Mononuclear cell (primary cell): ENCODE measurements around the gene TXLNB. TPM values are rescaled to one million over a fixed set of nuclear protein-coding genes. Genes with fewer than 3 reads are reported as not detected.
"Not testable (repeated sequence)": the region's sequence is repeated elsewhere in the genome, so short reads cannot be mapped to it uniquely, and the experiment has no call there.

Experiments used
- H3K27me3 ChIP-seq: 2 replicates; pipeline ENCODE4 v1.6.0; 2011; ENCODE audit warnings: low read length, control low read depth; ENCODE audit not compliant: insufficient read depth
- H3K4me1 ChIP-seq: 2 replicates; pipeline ENCODE4 v1.5.1; 2011; ENCODE audit warnings: mild to moderate bottlenecking, low read length, control low read depth; ENCODE audit not compliant: insufficient read depth
- H3K4me3 ChIP-seq: 2 replicates; pipeline ENCODE4 v1.5.1; 2011; ENCODE audit warnings: mild to moderate bottlenecking, low read length, moderate library complexity
- H3K9me3 ChIP-seq: 2 replicates; pipeline ENCODE4 v1.5.1; 2011; ENCODE audit warnings: low read depth, mild to moderate bottlenecking, control low read depth, low read length
- total RNA-seq: library from RNA; depleted of rRNA; stranded (reverse); fragments of >200 nt; gene quantifications from one replicate; pipeline ENCODE4 v1.2.3, GENCODE V29; 2012

TXLNB gene
- total RNA-seq, 1 donor, result 0.52 TPM

- H3K27me3 ChIP-seq, H3K9me3 ChIP-seq, H3K4me3 ChIP-seq: not testable (repeated sequence)
- H3K4me1 ChIP-seq, result peaks cover 51% of the 10 kb centered on the region
These were observed 1.4 kb upstream of the TXLNB start for GRCh38 chr6:139293230-139293629.

- no peak overlapping the region for H3K4me3 ChIP-seq
- H3K27me3 ChIP-seq, result no peaks in the 10 kb centered on the region
- peaks cover 37% of the 10 kb centered on the region for H3K4me1 ChIP-seq
- H3K9me3 ChIP-seq, result no peaks in the 10 kb centered on the region
These were observed 949 bp downstream of the TXLNB start for GRCh38 chr6:139290787-139291311.

DNA sequence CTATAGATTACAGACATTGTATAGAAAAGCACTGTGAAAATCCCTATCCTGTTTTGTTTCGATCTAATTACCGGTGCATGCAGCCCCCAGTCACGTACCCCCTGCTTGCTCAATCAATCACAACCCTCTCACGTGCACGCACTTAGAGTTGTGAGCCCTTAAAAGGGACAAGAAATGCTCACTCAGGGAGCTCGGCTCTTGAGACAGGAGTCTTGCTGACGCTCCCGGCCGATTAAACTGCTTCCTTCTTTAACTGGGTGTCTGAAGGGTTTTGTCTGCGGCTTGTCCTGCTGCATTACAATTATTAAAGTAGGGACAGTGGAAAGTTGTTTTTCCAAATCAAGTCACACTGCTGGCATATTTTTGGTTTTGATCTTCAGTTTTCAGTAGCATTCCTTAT, 2.6 kb downstream of the TXLNB start:
- Histone ChIP-seq H3K9me3 (no peaks in the 10 kb centered on the region), H3K27me3 (no peaks in the 10 kb centered on the region), H3K4me1 (peaks cover 36% of the 10 kb centered on the region), H3K4me3 (no peak overlapping the region)

GRCh38 chr6:139288496-139289040, 3.2 kb downstream of the TXLNB start:
- Histone ChIP-seq H3K27me3 (no peaks in the 10 kb centered on the region), H3K4me3 (no peak overlapping the region), H3K9me3 (no peaks in the 10 kb centered on the region), H3K4me1 (peaks cover 36% of the 10 kb centered on the region)

DNA sequence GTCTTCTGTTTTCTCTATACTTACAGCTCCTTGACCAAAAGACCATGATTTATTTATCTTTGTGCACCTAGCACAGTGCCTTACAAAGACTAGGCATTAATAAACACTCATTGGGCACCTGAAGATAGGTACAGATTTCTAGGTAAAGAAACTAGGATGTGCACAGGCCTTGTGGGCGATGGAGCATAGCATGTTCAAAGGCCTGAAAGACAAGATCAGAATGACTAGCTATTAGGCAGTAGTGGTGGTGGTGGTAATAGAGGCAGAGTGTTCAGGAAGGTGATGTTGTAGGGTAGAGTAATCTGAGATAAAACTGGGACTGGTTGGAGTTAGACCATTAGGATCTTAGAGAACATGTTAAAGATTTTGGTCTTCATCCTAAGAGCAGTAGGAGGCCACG, 3.9 kb downstream of the TXLNB start:
- Histone ChIP-seq H3K4me3 (no peak overlapping the region), H3K4me1 (peaks cover 31% of the 10 kb centered on the region), H3K9me3 (no peaks in the 10 kb centered on the region), H3K27me3 (no peaks in the 10 kb centered on the region)

DNA sequence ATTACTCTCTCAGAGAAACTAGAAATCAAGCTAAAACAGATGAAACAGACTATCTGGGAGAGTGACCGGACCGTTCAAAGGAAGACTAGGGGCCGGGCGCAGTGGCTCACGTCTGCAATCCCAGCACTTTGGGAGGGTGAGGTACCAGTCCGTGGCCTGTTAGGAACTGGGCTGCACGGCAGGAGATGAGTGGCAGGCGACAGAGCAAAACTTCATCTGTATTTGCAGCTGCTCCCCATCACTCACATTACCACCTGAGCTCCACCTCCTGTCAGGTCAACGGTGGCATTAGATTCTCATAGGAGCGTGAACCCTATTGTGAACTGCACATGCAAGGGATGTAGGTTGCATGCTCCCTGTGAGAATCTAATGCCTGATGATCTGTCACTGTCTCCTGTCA, 5.4 kb downstream of the TXLNB start:
- not testable (repeated sequence) for H3K9me3 ChIP-seq, H3K27me3 ChIP-seq, H3K4me3 ChIP-seq
- H3K4me1 ChIP-seq, result peaks cover 17% of the 10 kb centered on the region

- no peak overlapping the region for H3K4me3 ChIP-seq
- H3K9me3 ChIP-seq, result no peaks in the 10 kb centered on the region
- H3K27me3 ChIP-seq, result no peaks in the 10 kb centered on the region
- H3K4me1 ChIP-seq, result peaks cover 11% of the 10 kb centered on the region
These were observed 6.2 kb downstream of the TXLNB start for GRCh38 chr6:139285590-139285989.

GRCh38 chr6:139284789-139285188, 7.0 kb downstream of the TXLNB start:
- H3K9me3 ChIP-seq, result no peaks in the 10 kb centered on the region
- no peak overlapping the region for H3K4me3 ChIP-seq
- peaks cover 11% of the 10 kb centered on the region for H3K4me1 ChIP-seq
- H3K27me3 ChIP-seq, result no peaks in the 10 kb centered on the region

- peaks cover 12% of the 10 kb centered on the region for H3K4me1 ChIP-seq
- H3K9me3 ChIP-seq, result no peaks in the 10 kb centered on the region
- H3K4me3 ChIP-seq, result no peak overlapping the region
- H3K27me3 ChIP-seq, result no peaks in the 10 kb centered on the region
These were observed 9.1 kb downstream of the TXLNB start for GRCh38 chr6:139282684-139283083.

GRCh38 chr6:139278190-139278589, 13.6 kb downstream of the TXLNB start:
- no peak overlapping the region for H3K4me3 ChIP-seq
- no peaks in the 10 kb centered on the region for H3K27me3 ChIP-seq
- peaks cover 12% of the 10 kb centered on the region for H3K4me1 ChIP-seq
- no peaks in the 10 kb centered on the region for H3K9me3 ChIP-seq

GRCh38 chr6:139277587-139277986, 14.2 kb downstream of the TXLNB start:
- H3K27me3 ChIP-seq, result no peaks in the 10 kb centered on the region

GRCh38 chr6:139277161-139277560, 14.6 kb downstream of the TXLNB start:
- Histone ChIP-seq H3K4me1 (peaks cover 12% of the 10 kb centered on the region), H3K27me3 (no peaks in the 10 kb centered on the region), H3K4me3 (no peak overlapping the region), H3K9me3 (no peaks in the 10 kb centered on the region)

More at GRCh38 chr6:139277587-139277986, 14.2 kb downstream of the TXLNB start:
- Histone ChIP-seq H3K9me3 (no peaks in the 10 kb centered on the region), H3K4me1 (peaks cover 12% of the 10 kb centered on the region), H3K4me3 (no peak overlapping the region)

DNA sequence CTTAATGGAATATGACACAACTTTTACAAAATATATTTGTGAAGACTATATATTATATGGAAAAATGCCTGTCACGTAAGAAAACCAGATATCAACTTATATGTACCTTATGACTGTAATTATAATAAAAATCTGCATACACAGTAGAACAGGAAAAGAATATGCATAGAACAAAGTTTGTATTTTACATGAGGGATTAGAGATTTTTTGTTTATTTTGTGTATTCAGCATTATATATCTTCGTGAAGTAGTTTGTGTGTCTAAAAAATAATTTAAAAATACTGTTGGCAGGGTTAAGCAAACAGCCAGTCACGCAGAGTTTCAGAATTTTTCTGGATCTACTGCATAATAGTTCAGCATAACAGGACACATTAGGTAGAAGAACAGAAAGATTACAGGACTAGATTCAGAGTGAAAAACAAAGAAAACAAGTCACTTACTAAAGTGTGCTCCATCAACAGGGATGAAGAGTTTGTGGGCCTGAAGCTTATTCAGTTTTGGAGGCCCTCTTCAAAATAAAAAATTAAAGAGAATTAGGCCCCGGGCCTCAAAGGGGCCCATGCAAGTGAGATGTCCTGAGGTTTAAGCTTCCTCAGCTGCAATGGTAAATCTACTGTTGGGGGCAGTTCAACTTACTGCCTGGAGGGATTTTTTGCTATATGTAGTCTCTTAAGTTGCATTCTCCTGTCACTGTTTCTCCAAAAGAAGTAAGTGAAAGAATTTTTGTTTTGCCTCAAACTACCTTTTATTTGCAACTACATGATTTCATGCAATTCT, 16.3 kb downstream of the TXLNB start:
- Histone ChIP-seq H3K9me3 (no peaks in the 10 kb centered on the region), H3K27me3 (no peaks in the 10 kb centered on the region), H3K4me1 (peaks cover 16% of the 10 kb centered on the region), H3K4me3 (no peak overlapping the region)

DNA sequence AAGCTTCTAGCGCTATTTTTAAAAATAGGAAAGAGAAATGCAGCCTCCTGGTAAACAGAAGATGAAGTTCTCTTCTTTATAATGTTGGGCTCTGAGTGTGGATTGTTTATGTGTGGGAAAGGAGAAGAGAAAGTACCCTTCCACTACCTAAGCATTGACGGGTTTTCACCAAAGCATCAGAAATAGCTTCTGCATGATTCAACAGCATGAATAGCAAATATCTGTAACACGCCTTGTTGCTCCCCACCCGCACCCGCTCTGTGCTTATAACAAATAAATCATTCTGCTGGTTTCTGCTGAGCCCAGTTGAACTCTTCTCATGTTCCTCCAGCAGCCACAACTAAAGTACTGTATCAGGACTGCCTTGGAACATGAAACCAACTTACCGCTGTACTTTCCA, 20.7 kb downstream of the TXLNB start:
- no peaks in the 10 kb centered on the region for H3K9me3 ChIP-seq
- H3K4me3 ChIP-seq, result no peak overlapping the region
- H3K4me1 ChIP-seq, result peaks cover 5% of the 10 kb centered on the region
- no peaks in the 10 kb centered on the region for H3K27me3 ChIP-seq

DNA sequence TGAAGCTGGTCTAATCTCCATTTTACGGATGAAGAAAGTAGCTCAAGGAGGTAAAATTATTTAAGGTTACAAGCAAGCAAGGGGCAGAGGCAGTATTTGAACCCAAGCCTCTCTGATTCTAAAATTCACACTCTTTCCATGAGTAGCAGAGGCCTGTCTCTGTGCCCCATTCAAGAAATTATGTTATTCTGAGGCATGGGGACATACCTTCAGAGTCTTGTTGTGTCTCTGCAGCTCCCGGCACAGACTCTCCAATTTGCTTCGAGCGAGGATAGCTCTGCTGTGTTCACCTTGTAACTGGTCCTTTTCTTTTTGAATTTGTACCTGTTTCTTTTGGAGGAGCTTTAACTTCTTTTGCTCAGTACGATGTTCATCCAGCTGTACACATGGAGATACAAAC, 21.5 kb downstream of the TXLNB start:
- Histone ChIP-seq H3K4me3 (no peak overlapping the region), H3K27me3 (no peaks in the 10 kb centered on the region), H3K9me3 (no peaks in the 10 kb centered on the region), H3K4me1 (peaks cover 5% of the 10 kb centered on the region)
